K562 (cell line): Measurements from ENCODE around the gene NRCAM. TPM values are rescaled to one million over a fixed set of nuclear protein-coding genes. Genes with fewer than 3 reads are reported as not detected.

Experiments
- ATAC-seq: fragments of 200-7000 bp; cut with Tn5 transposase; 3 replicates; pipeline ENCODE4 v1.9.1; 2020; ENCODE audit warnings: moderate library complexity
- BruUV-seq: library from RNA; stranded (reverse); fragments of 400-500 nt; replicated peaks from 2 replicates; lab custom pipeline; 2021; lab: Mats Ljungman, UMichigan
- CTCF ChIA-PET: fragments of 300-600 bp; formaldehyde crosslinking; extraction: SDS; loops from one replicate; lab custom pipeline; 2021; ENCODE audit warnings: low intra/inter-chr PET ratio; lab: Yijun Ruan, JAX
- POLR2A ChIA-PET: fragments of 300-600, 350-650 bp; sonication (Branson Sonifier 250); formaldehyde crosslinking; extraction: SDS; loops from one replicate; lab custom pipeline; 2021; ENCODE audit warnings: antibody characterized with exemption, inconsistent platforms; lab: Yijun Ruan, JAX
- DNase-seq, 4 experiments: peaks; one replicate each; pipeline versions ENCODE4 v3.0.0 to v3.0.0-alpha.2; 2011 to 2018; ENCODE audit warnings: low spot score in 3 of 4, mixed read lengths in 3 of 4; ENCODE audit errors: extremely low read depth in 1 of 4
- FAIRE-seq: peaks from 2 replicates; lab custom pipeline; 2011; peaks lifted over from hg19 to GRCh38; lab: Jason Lieb, UNC
- H2AFZ ChIP-seq: 2 replicates; pipeline ENCODE4 v1.6.0; 2011; ENCODE audit warnings: low read depth, low read length, control low read depth, inconsistent platforms
- H3K27ac ChIP-seq: fragments of 200-600 bp; 3 replicates; pipeline ENCODE4 v1.8.0; 2011; ENCODE audit warnings: low read depth, mild to moderate bottlenecking, control low read depth, inconsistent platforms, low read length, moderate library complexity, mixed read lengths; ENCODE audit errors: extremely low read depth
- H3K27me3 ChIP-seq, 2 experiments: fragments of 300-600 bp in 1 of 2; 2 replicates in 1 of 2; 3 replicates in 1 of 2; pipeline versions ENCODE4 v1.6.0 to v1.8.0; 2011; ENCODE audit warnings: inconsistent platforms in 2 of 2, low read length in 2 of 2, mild to moderate bottlenecking in 1 of 2, mixed read lengths in 1 of 2, moderate library complexity in 1 of 2; ENCODE audit not compliant: control insufficient read depth in 2 of 2, insufficient read depth in 2 of 2
- H3K36me3 ChIP-seq: fragments of 300-600 bp; 3 replicates; pipeline ENCODE4 v1.8.0; 2011; ENCODE audit warnings: mild to moderate bottlenecking, low read length, inconsistent platforms; ENCODE audit not compliant: control insufficient read depth, insufficient read depth
- H3K4me1 ChIP-seq, 2 experiments: fragments of 200-600 bp in 1 of 2; replicated peaks in 1 of 2; 2 replicates in 1 of 2; 3 replicates in 1 of 2; pipeline versions ENCODE4 v1.5.1 to v1.8.0; 2011; ENCODE audit warnings: inconsistent platforms in 2 of 2, low read length in 2 of 2, mild to moderate bottlenecking in 1 of 2, mixed read lengths in 1 of 2, moderate library complexity in 1 of 2; ENCODE audit not compliant: control insufficient read depth in 2 of 2, insufficient read depth in 2 of 2
- H3K4me2 ChIP-seq: 2 replicates; pipeline ENCODE4 v1.6.1; 2011; ENCODE audit warnings: low read length, control low read depth, inconsistent platforms, mixed read lengths; ENCODE audit not compliant: insufficient read depth
- H3K4me3 ChIP-seq: fragments of 200-600 bp; sonication (generic), shearing (Covaris generic); 2 replicates; pipeline ENCODE4 v1.5.1; 2016; ENCODE audit warnings: control low read depth, inconsistent platforms
- H3K79me2 ChIP-seq: fragments of 200-600 bp; 3 replicates; pipeline ENCODE4 v1.8.0; 2011; ENCODE audit warnings: low read length, inconsistent platforms; ENCODE audit not compliant: control insufficient read depth, insufficient read depth
- H3K9ac ChIP-seq, 2 experiments: 2 replicates each; pipeline versions ENCODE4 v1.6.0 to v1.6.1; 2011; ENCODE audit warnings: low read depth in 2 of 2, low read length in 2 of 2, control low read depth in 1 of 2, inconsistent platforms in 1 of 2, mild to moderate bottlenecking in 1 of 2, mixed read lengths in 1 of 2; ENCODE audit not compliant: insufficient read depth in 1 of 2
- H3K9me1 ChIP-seq: one replicate; pipeline ENCODE4 v1.6.0; 2011; ENCODE audit warnings: inconsistent platforms, mild to moderate bottlenecking, low read length, moderate library complexity; ENCODE audit not compliant: control insufficient read depth, insufficient read depth
- H3K9me3 ChIP-seq: replicated peaks from 2 replicates; pipeline ENCODE4 v1.5.1; 2011; ENCODE audit warnings: low read depth, low read length, inconsistent platforms; ENCODE audit not compliant: control insufficient read depth, insufficient read depth
- H4K20me1 ChIP-seq: replicated peaks from 2 replicates; pipeline ENCODE4 v1.6.1; 2011; ENCODE audit warnings: low read length, inconsistent platforms, mixed read lengths; ENCODE audit not compliant: control insufficient read depth, insufficient read depth
- CHD2 ChIP-seq: IDR thresholded peaks from 2 replicates; pipeline ENCODE4 v1.6.1; 2011; ENCODE audit warnings: low read depth, low read length
- CTCFL ChIP-seq: IDR thresholded peaks from 2 replicates; pipeline ENCODE4 v1.6.1; 2011; ENCODE audit warnings: borderline replicate concordance, low read depth, mild to moderate bottlenecking, moderate library complexity, low read length; ENCODE audit not compliant: insufficient read depth, poor library complexity, severe bottlenecking
- HNRNPK ChIP-seq: fragments of 200-400 bp; formaldehyde crosslinking; IDR thresholded peaks from one replicate; pipeline ENCODE4 v1.6.1; 2018; ENCODE audit warnings: mild to moderate bottlenecking, low read depth, low read length; ENCODE audit not compliant: poor library complexity, severe bottlenecking
- POLR2AphosphoS5 ChIP-seq: IDR thresholded peaks from 2 replicates; pipeline ENCODE4 v1.6.1; 2011; ENCODE audit warnings: mild to moderate bottlenecking, low read depth, low read length, moderate library complexity; ENCODE audit not compliant: control insufficient read depth, insufficient read depth
- SOX6 ChIP-seq: fragments of 450-650 bp; IDR thresholded peaks from 2 replicates; pipeline ENCODE4 v1.6.1; 2014; ENCODE audit warnings: mild to moderate bottlenecking
- TEAD4 ChIP-seq, 2 experiments: sonication (generic) in 1 of 2; formaldehyde crosslinking in 1 of 2; IDR thresholded peaks; 2 replicates each; pipeline versions ENCODE4 v1.6.1 to v1.8.0; 2012 to 2022; ENCODE audit warnings: borderline replicate concordance in 1 of 2, inconsistent platforms in 1 of 2, low read length in 1 of 2, mild to moderate bottlenecking in 1 of 2, missing genetic modification reagents in 1 of 2
- U2AF2 ChIP-seq: fragments of 200-400 bp; formaldehyde crosslinking; optimal IDR thresholded peaks from 2 replicates; pipeline ENCODE3; 2017; ENCODE audit warnings: low read depth, mild to moderate bottlenecking, low read length
- ZBTB8A ChIP-seq: fragments of 450-650 bp; IDR thresholded peaks from 2 replicates; pipeline ENCODE4 v1.6.1; 2018; ENCODE audit warnings: mild to moderate bottlenecking, moderate library complexity; ENCODE audit not compliant: partially characterized antibody
- ZNF133 ChIP-seq: fragments of 250-450 bp; sonication (Bioruptor Pico); IDR thresholded peaks from 2 replicates; pipeline ENCODE4 v1.4.0; 2020; ENCODE audit warnings: mild to moderate bottlenecking
- ZNF212 ChIP-seq: fragments of 450-650 bp; formaldehyde crosslinking; IDR thresholded peaks from 2 replicates; pipeline ENCODE4 v1.4.0; 2020; ENCODE audit warnings: mild to moderate bottlenecking
- ZNF407 ChIP-seq: fragments of 450-650 bp; IDR thresholded peaks from 2 replicates; pipeline ENCODE4 v1.6.1; 2016; ENCODE audit warnings: low read depth
- WGBS: fragments of 100-300 bp; shearing (Covaris generic); methylation state at CpG from one replicate; pipeline ENCODE4 v1.1.6; 2016; ENCODE audit warnings: low coverage, mixed read lengths; ENCODE audit not compliant: insufficient coverage; ENCODE audit errors: missing lambda C conversion rate; 5-methylcytosine and 5-hydroxymethylcytosine counted together
- in situ Hi-C: fragments of 300-500 bp; cut with MboI; formaldehyde crosslinking; loops from 4 replicates; pipeline ENCODE4 v1.15.0; 2018; ENCODE audit warnings: inconsistent platforms, mixed read lengths
- intact Hi-C: fragments of 100-400 bp; cut with micrococcal nuclease; formaldehyde crosslinking; loops from 2 replicates; pipeline ENCODE4 v1.14.2; 2022
- polyA plus RNA-seq, 8 experiments: library from polyadenylated mRNA; depleted of rRNA in 4 of 8; stranded (reverse) in 5 of 8; unstranded in 3 of 8; fragments of >200 nt; fragmentation: Nextera tagmentation in 2 of 8; fragmentation: Illumina TruSeq in 1 of 8; extraction: Ambion mirVana in 2 of 8; extraction: Trizol in 1 of 8; gene quantifications; 2 replicates each; pipeline versions ENCODE4 v1.2.1 to v1.2.3, GENCODE V29; 2011 to 2014; ENCODE audit warnings: inconsistent platforms in 1 of 8, missing spikeins in 1 of 8
- total RNA-seq, 7 experiments: library from RNA; depleted of rRNA in 6 of 7; stranded (reverse); fragments of >200 nt in 6 of 7; fragmentation: Illumina TruSeq in 2 of 7; extraction: Trizol in 2 of 7; gene quantifications; 2 replicates each; pipeline versions ENCODE4 v1.2.1 to v1.2.3, GENCODE V29; 2011 to 2021; ENCODE audit warnings: low replicate concordance in 1 of 7

Gene NRCAM
- total and polyA plus RNA-seq, 9 of the 15 experiments (the other 6 are each of a cell fraction or from before 2014, with no cell fraction given) = 0.03 to 0.54 (median 0.12) TPM; not detected in 1

GRCh38 chr7:108097703-108098102 lies 358.5 kb downstream of the NRCAM start:
- no TSS peak for BruUV-seq
- WGBS = 46% methylated on average over 7 of the region's 7 CpGs
- in situ Hi-C loops = no loop called here
- H3K79me2 ChIP-seq = no peaks in the 10 kb centered on the region
- peak overlapping the region; percentile 42 for H2AFZ ChIP-seq
- ChIA-PET CTCF (no interaction called here), POLR2A (interaction anchor here (0.9 to 1.2 kb wide), 2 partner anchors 8 to 17 kb away, joined by 3 read pairs; no protein-coding TSS in a partner anchor)
- DNase-seq = peak; percentile 60 to 71 (median 64)
- H3K4me2 ChIP-seq = no peak overlapping the region
- intact Hi-C loops = loop anchor here (5.0 kb wide), 1 partner anchor 60 kb away; no protein-coding TSS in a partner anchor
- no peaks in the 10 kb centered on the region for H3K27me3 ChIP-seq
- H3K9me3 ChIP-seq = no peaks in the 10 kb centered on the region
- no peak overlapping the region for H3K27ac ChIP-seq
- FAIRE-seq = peak; percentile 42
- peaks cover 4 to 17% of the 10 kb centered on the region in 2 experiments for H3K4me1 ChIP-seq
- ATAC-seq = peak; percentile 68
- H4K20me1 ChIP-seq = no peaks in the 10 kb centered on the region
- no peak overlapping the region for H3K4me3 ChIP-seq
- no peak overlapping the region for H3K9ac ChIP-seq
- no peaks in the 10 kb centered on the region for H3K9me1 ChIP-seq
- no peaks in the 10 kb centered on the region for H3K36me3 ChIP-seq
- TF ChIP-seq HNRNPK (no peak), ZNF407 (no peak), ZNF133 (no peak), U2AF2 (no peak), TEAD4 (IDR thresholded peaks at IDR 0.05; ENCODE audit: low read length) (0 out of 2 replicates have a peak, but pooled peaks have one; percentile 28), TEAD4 (CRISPR knock-in tag; IDR thresholded peaks at IDR 0.05; ENCODE audit: borderline replicate concordance) (no peak), SOX6 (no peak), ZBTB8A (no peak), ZNF212 (no peak), POLR2AphosphoS5 (no peak), CTCFL (peak; percentile 46), CHD2 (no peak)
